Measurements from ENCODE around the gene NPAS3. TPM values are rescaled to one million over a fixed set of nuclear protein-coding genes. Genes with fewer than 3 reads are reported as not detected.

Gene NPAS3
- total RNA-seq, 2 experiments from 2014 or later = not detected

DNA sequence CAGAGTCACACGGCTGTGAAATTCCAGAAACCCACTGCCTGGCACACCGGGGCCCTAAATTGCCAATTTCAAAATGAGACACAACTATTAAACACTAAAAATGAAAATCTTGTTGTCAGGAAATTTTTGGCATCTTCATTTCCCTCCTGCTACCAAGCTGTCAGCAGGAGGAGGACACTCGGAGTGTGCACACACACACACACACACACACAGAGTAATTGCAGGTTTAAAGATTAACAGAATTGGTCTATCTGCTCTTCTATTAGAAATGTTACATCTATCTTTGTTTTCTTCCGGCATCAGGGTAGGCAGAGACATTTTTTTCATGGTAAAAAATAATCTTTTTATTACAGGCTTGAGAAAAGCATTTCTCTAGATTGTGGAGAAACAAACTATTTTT, 698.0 kb downstream of the NPAS3 start:
- Histone ChIP-seq H4K20me1 (ENCODE audit: insufficient read depth, low read length) (no peaks in the 10 kb centered on the region), H3K36me3 (ENCODE audit: insufficient read depth, low read length) (no peaks in the 10 kb centered on the region), H3K4me1 (ENCODE audit: insufficient read depth, low read length, poor library complexity, severe bottlenecking) (no peaks in the 10 kb centered on the region), H2AFZ (ENCODE audit: low read length) (no peak overlapping the region), H3K27ac (ENCODE audit: low read depth, low read length, poor library complexity, severe bottlenecking) (no peak overlapping the region), H3K79me2 (ENCODE audit: insufficient read depth, low read depth, low read length) (no peaks in the 10 kb centered on the region), H3K4me3 (ENCODE audit: low read depth, low read length, poor library complexity, severe bottlenecking) (no peak overlapping the region), H3K9me3 (ENCODE audit: low read length) (no peaks in the 10 kb centered on the region), H3K9me2 (ENCODE audit: insufficient read depth, low read length) (no peaks in the 10 kb centered on the region), H3K4me2 (ENCODE audit: low read length) (no peak overlapping the region)
- no peak for DNase-seq (ENCODE audit: low spot score)
- ChIA-PET CTCF (ENCODE audit: unreplicated experiment) (no interaction called here), POLR2A (no interaction called here)
- intact Hi-C loops (cut with micrococcal nuclease; ENCODE audit: unreplicated experiment) = no loop called here
- TF ChIP-seq, protein P1, sequence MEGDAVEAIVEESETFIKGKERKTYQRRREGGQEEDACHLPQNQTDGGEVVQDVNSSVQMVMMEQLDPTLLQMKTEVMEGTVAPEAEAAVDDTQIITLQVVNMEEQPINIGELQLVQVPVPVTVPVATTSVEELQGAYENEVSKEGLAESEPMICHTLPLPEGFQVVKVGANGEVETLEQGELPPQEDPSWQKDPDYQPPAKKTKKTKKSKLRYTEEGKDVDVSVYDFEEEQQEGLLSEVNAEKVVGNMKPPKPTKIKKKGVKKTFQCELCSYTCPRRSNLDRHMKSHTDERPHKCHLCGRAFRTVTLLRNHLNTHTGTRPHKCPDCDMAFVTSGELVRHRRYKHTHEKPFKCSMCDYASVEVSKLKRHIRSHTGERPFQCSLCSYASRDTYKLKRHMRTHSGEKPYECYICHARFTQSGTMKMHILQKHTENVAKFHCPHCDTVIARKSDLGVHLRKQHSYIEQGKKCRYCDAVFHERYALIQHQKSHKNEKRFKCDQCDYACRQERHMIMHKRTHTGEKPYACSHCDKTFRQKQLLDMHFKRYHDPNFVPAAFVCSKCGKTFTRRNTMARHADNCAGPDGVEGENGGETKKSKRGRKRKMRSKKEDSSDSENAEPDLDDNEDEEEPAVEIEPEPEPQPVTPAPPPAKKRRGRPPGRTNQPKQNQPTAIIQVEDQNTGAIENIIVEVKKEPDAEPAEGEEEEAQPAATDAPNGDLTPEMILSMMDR (conservative IDR thresholded peaks at IDR 0.05; ENCODE audit: low read length) = no peak
- no peak for TF ChIP-seq EZH2phosphoT487 (IDR thresholded peaks at IDR 0.05; ENCODE audit: borderline replicate concordance, low read depth, low read length)
- BruUV-seq (replicated peaks) = no TSS peak

DNA sequence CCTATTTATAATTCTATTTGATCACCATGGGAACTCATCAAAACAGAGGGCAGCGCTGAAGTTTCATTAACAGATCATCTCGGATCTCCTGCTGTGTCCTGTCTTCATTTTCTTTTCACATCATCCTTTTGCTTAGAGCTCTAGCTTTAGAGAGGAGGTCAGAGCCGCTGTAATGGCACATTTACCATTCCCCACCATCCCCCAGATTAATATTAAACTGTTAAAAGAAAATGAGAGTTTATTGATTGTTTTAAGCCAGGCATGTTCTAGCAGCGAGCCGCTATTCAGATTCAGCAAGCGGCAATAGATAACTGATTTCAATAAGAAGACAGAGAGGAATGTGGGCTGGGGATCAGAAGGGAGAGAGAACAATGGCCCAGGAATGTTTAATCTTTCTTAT, 703.4 kb downstream of the NPAS3 start:
- H3K9me3 ChIP-seq (ENCODE audit: low read length) = no peaks in the 10 kb centered on the region
- BruUV-seq (replicated peaks) = no TSS peak
- no peak overlapping the region for H2AFZ ChIP-seq (ENCODE audit: low read length)
- DNase-seq (ENCODE audit: low spot score) = no peak
- no peaks in the 10 kb centered on the region for H3K4me1 ChIP-seq (ENCODE audit: insufficient read depth, low read length, poor library complexity, severe bottlenecking)
- H3K4me2 ChIP-seq (ENCODE audit: low read length) = no peak overlapping the region
- no peak overlapping the region for H3K4me3 ChIP-seq (ENCODE audit: low read depth, low read length, poor library complexity, severe bottlenecking)
- no peak for TF ChIP-seq EZH2phosphoT487 (IDR thresholded peaks at IDR 0.05; ENCODE audit: borderline replicate concordance, low read depth, low read length)
- TF ChIP-seq, protein P1 (conservative IDR thresholded peaks at IDR 0.05; ENCODE audit: low read length) = no peak
- no peaks in the 10 kb centered on the region for H3K36me3 ChIP-seq (ENCODE audit: insufficient read depth, low read length)
- POLR2A ChIA-PET = no interaction called here
- no peaks in the 10 kb centered on the region for H3K79me2 ChIP-seq (ENCODE audit: insufficient read depth, low read depth, low read length)
- no peak overlapping the region for H3K27ac ChIP-seq (ENCODE audit: low read depth, low read length, poor library complexity, severe bottlenecking)
- H4K20me1 ChIP-seq (ENCODE audit: insufficient read depth, low read length) = no peaks in the 10 kb centered on the region
- CTCF ChIA-PET (ENCODE audit: unreplicated experiment) = no interaction called here
- H3K9me2 ChIP-seq (ENCODE audit: insufficient read depth, low read length) = no peaks in the 10 kb centered on the region
- intact Hi-C loops (cut with micrococcal nuclease; ENCODE audit: unreplicated experiment) = no loop called here

DNA sequence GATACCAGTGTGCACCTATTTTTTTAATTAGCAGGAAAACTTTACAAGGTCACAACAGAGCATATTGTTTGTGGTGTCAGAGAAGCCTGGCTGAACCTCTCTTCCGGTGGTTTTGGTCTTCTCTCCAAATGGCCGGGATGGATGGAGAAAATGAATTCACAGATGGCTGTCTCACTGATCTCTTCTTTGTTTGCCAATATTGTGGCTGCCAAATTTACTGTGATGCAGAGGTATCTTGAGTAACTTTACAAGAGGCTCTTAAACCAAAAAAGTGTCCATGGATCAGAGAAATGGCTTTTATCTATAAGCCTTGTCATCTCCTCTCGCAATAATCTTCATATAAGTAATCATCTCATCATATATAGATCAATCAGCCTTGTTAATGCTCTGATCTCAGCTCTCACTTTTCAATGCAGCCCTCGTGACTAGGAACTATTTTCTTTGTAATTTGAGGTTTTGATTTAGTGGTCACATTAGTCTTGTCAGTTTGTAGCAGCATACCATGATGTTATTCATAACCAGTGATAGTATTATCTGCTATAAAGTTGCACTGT, 704.1 kb downstream of the NPAS3 start:
- POLR2A ChIA-PET = no interaction called here
- intact Hi-C loops (cut with micrococcal nuclease; ENCODE audit: unreplicated experiment) = no loop called here
- CTCF ChIA-PET (ENCODE audit: unreplicated experiment) = no interaction called here

More for the DNA sequence above, 704.1 kb downstream of the NPAS3 start:
- H3K4me2 ChIP-seq (ENCODE audit: low read length) = no peak overlapping the region
- H3K4me1 ChIP-seq (ENCODE audit: insufficient read depth, low read length, poor library complexity, severe bottlenecking) = no peaks in the 10 kb centered on the region
- no peak overlapping the region for H2AFZ ChIP-seq (ENCODE audit: low read length)
- no peak for TF ChIP-seq EZH2phosphoT487 (IDR thresholded peaks at IDR 0.05; ENCODE audit: borderline replicate concordance, low read depth, low read length)
- TF ChIP-seq, protein P1 (conservative IDR thresholded peaks at IDR 0.05; ENCODE audit: low read length) = no peak
- H3K9me2 ChIP-seq (ENCODE audit: insufficient read depth, low read length) = no peaks in the 10 kb centered on the region
- no peaks in the 10 kb centered on the region for H3K79me2 ChIP-seq (ENCODE audit: insufficient read depth, low read depth, low read length)
- H4K20me1 ChIP-seq (ENCODE audit: insufficient read depth, low read length) = no peaks in the 10 kb centered on the region
- no peak for DNase-seq (ENCODE audit: low spot score)
- no TSS peak for BruUV-seq (replicated peaks)
- H3K36me3 ChIP-seq (ENCODE audit: insufficient read depth, low read length) = no peaks in the 10 kb centered on the region
- no peak overlapping the region for H3K27ac ChIP-seq (ENCODE audit: low read depth, low read length, poor library complexity, severe bottlenecking)
- H3K4me3 ChIP-seq (ENCODE audit: low read depth, low read length, poor library complexity, severe bottlenecking) = no peak overlapping the region
- no peaks in the 10 kb centered on the region for H3K9me3 ChIP-seq (ENCODE audit: low read length)
